ENCODE data around the gene KCNJ5. TPM values are rescaled to one million over a fixed set of nuclear protein-coding genes. Genes with fewer than 3 reads are reported as not detected.

Gene KCNJ5
- total RNA-seq, 1 experiment from 2014 or later, result 0.11 TPM

DNA sequence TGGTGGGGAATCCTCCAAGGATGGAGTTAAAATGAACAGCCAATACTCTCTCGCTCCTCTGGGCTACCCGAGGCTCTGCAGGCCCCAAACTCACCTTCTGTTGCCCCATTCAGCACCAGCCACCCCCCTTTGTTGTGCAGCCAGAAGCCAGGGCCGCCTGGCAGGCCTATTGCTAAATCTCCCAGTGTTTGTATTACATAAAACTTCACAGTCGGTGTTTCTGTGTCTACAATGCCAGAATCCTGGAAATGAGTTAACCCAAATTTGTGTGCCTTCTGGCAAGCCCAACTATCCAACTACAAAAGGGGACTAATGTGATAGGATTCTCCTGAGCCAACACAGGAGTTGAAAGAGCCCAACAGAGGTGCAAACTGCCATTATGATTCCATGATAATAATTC, 9.3 kb downstream of the KCNJ5 start:
- H3K18ac ChIP-seq (ENCODE audit: insufficient read length, low read depth, low read length), result no peak overlapping the region
- no peak overlapping the region for H3K27ac ChIP-seq (ENCODE audit: insufficient read length, low read depth, low read length)
- peaks cover 51% of the 10 kb centered on the region for H3K27me3 ChIP-seq (ENCODE audit: insufficient read depth, low read length)
- H4K20me1 ChIP-seq (ENCODE audit: control insufficient read depth, insufficient read depth, insufficient read length), result peaks cover 4% of the 10 kb centered on the region
- no peaks in the 10 kb centered on the region for H3K79me1 ChIP-seq (ENCODE audit: insufficient read depth, low read depth, low read length, poor library complexity, severe bottlenecking)
- no peak overlapping the region for H3K4ac ChIP-seq (ENCODE audit: low read depth, low read length)
- no peak overlapping the region for H2AK5ac ChIP-seq (ENCODE audit: insufficient read length, low read length)
- no peak overlapping the region for H2BK5ac ChIP-seq (ENCODE audit: insufficient read length, low read length)
- no peaks in the 10 kb centered on the region; a peak in 2 of 5 replicates for H3K9me3 Mint-ChIP-seq
- H3K9ac ChIP-seq (ENCODE audit: extremely low read depth, insufficient read length, low read length), result no peak overlapping the region
- no peak for DNase-seq
- no peaks in the 10 kb centered on the region for H3K79me2 ChIP-seq (ENCODE audit: insufficient read depth, low read length)
- H4K91ac ChIP-seq (ENCODE audit: insufficient read length, low read depth, low read length), result no peak overlapping the region
- H3K4me1 Mint-ChIP-seq, result peaks cover 34 to 41% of the 10 kb centered on the region in 2 experiments
- TF ChIP-seq, protein P1, sequence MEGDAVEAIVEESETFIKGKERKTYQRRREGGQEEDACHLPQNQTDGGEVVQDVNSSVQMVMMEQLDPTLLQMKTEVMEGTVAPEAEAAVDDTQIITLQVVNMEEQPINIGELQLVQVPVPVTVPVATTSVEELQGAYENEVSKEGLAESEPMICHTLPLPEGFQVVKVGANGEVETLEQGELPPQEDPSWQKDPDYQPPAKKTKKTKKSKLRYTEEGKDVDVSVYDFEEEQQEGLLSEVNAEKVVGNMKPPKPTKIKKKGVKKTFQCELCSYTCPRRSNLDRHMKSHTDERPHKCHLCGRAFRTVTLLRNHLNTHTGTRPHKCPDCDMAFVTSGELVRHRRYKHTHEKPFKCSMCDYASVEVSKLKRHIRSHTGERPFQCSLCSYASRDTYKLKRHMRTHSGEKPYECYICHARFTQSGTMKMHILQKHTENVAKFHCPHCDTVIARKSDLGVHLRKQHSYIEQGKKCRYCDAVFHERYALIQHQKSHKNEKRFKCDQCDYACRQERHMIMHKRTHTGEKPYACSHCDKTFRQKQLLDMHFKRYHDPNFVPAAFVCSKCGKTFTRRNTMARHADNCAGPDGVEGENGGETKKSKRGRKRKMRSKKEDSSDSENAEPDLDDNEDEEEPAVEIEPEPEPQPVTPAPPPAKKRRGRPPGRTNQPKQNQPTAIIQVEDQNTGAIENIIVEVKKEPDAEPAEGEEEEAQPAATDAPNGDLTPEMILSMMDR (conservative IDR thresholded peaks at IDR 0.05), result no peak
- no peak overlapping the region for H2AFZ ChIP-seq (ENCODE audit: low read length)
- H3K27me3 Mint-ChIP-seq (ENCODE audit: low read depth), result peaks cover 95% of the 10 kb centered on the region
- no peak overlapping the region for H3K27ac Mint-ChIP-seq
- H4K5ac ChIP-seq (ENCODE audit: insufficient read length, low read depth, low read length), result no peak overlapping the region
- no peak overlapping the region for H3K4me2 ChIP-seq (ENCODE audit: insufficient read depth, insufficient read length, low read length)
- H3K23me2 ChIP-seq (ENCODE audit: insufficient read length, low read depth, low read length, poor library complexity, severe bottlenecking), result peaks cover 9% of the 10 kb centered on the region
- H3T11ph ChIP-seq (ENCODE audit: low read length), result no peak overlapping the region
- H3K4me1 ChIP-seq (ENCODE audit: insufficient read depth, low read length), result peaks cover 2% of the 10 kb centered on the region; the same call in 1 of the 2 replicates
- no peak overlapping the region for H2BK15ac ChIP-seq (ENCODE audit: low read depth, low read length)
- no peak overlapping the region for H3K23ac ChIP-seq (ENCODE audit: insufficient read length, low read depth, low read length)
- H2BK12ac ChIP-seq (ENCODE audit: insufficient read length, low read depth, low read length), result no peak overlapping the region
- H3K56ac ChIP-seq (ENCODE audit: insufficient read length, low read depth, low read length), result no peak overlapping the region
- no peak overlapping the region for H2BK120ac ChIP-seq (ENCODE audit: low read depth, low read length, poor library complexity, severe bottlenecking)
- WGBS (ENCODE audit: extremely low coverage, insufficient read length, low lambda C conversion rate), result no CpG with 5 or more reads among the region's 4 CpGs
- H4K8ac ChIP-seq (replicated peaks; ENCODE audit: insufficient read length, low read depth, low read length), result no peak overlapping the region
- no peaks in the 10 kb centered on the region for H3K36me3 Mint-ChIP-seq (ENCODE audit: insufficient read depth in 1 of 3, low read depth in 3 of 3)
- no peak overlapping the region for H2BK20ac ChIP-seq (ENCODE audit: low read depth, low read length, poor library complexity, severe bottlenecking)
- H3K4me3 Mint-ChIP-seq, result no peak overlapping the region
- H3K14ac ChIP-seq (ENCODE audit: insufficient read depth, low read length), result no peak overlapping the region
- no peaks in the 10 kb centered on the region for H3K9me3 ChIP-seq (ENCODE audit: control insufficient read depth, low read depth, low read length)

Measured in H9 (cell line).